OCI-LY7 (cell line): Measurements from ENCODE around the gene ATP6AP1.

Experiments used
- CTCF ChIP-seq: fragments of 200-600 bp; sonication (generic); conservative IDR thresholded peaks from 2 replicates; pipeline ENCODE4 v1.5.1; 2014; ENCODE audit warnings: mild to moderate bottlenecking, antibody characterized with exemption, low read length, moderate library complexity, mixed read lengths
- EZH2phosphoT487 ChIP-seq: fragments of 200-600 bp; sonication (generic); IDR thresholded peaks from 2 replicates; pipeline ENCODE4 v1.6.1; 2018; ENCODE audit warnings: low read depth, borderline replicate concordance, mild to moderate bottlenecking, mixed run types, antibody characterized with exemption, low read length, moderate library complexity, mixed read lengths

- TF ChIP-seq CTCF (no peak), EZH2phosphoT487 (no peak)
Measured at GRCh38 chrX:154469114-154469513, 40.6 kb downstream of the ATP6AP1 start.
